AG09319 (cell line): ENCODE results near the gene S1PR3.
A peak's percentile ranks its signal among the peaks of the same experiment; 100 is the strongest.

Experiments used
- DNase-seq: peaks from one replicate; pipeline ENCODE4 v3.0.0-alpha.2; 2010; ENCODE audit warnings: low read depth; ENCODE audit errors: extremely low read depth
- CTCF ChIP-seq: IDR thresholded peaks from 2 replicates; pipeline ENCODE4 v1.5.1; 2011; ENCODE audit warnings: low read depth, mild to moderate bottlenecking, inconsistent platforms, low read length, moderate library complexity

S1PR3 gene

GRCh38 chr9:88978034-88978433, 13.2 kb upstream of the S1PR3 start:
- DNase-seq, result no peak
- no peak for TF ChIP-seq CTCF

GRCh38 chr9:88979021-88979420, 12.2 kb upstream of the S1PR3 start:
- no peak for DNase-seq
- TF ChIP-seq CTCF, result no peak

GRCh38 chr9:88979791-88980190, 11.5 kb upstream of the S1PR3 start:
- TF ChIP-seq CTCF, result no peak

GRCh38 chr9:88980740-88981203, 10.5 kb upstream of the S1PR3 start:
- DNase-seq, result peak; percentile 87
- TF ChIP-seq CTCF, result no peak

More at GRCh38 chr9:88979791-88980190, 11.5 kb upstream of the S1PR3 start:
- no peak for DNase-seq

GRCh38 chr9:88983865-88984542, 7.3 kb upstream of the S1PR3 start:
- no peak for DNase-seq
- TF ChIP-seq CTCF, result no peak

GRCh38 chr9:88984543-88984883, 6.8 kb upstream of the S1PR3 start:
- no peak for TF ChIP-seq CTCF
- DNase-seq, result no peak

- no peak for DNase-seq
- no peak for TF ChIP-seq CTCF
These were observed 5.7 kb upstream of the S1PR3 start for GRCh38 chr9:88985616-88986015.
